Hematopoietic multipotent progenitor cell treated with erythropoietin and hydrocortisone succinate and interleukin-3 and kit ligand, for 4 days (in vitro differentiated cells): ENCODE measurements around the gene RIMS4.
A peak's percentile ranks its signal among the peaks of the same experiment; 100 is the strongest.

ENCODE experiments used
- DNase-seq: peaks from one replicate; pipeline ENCODE4 v3.0.0-alpha.2; 2015

Gene RIMS4

DNA sequence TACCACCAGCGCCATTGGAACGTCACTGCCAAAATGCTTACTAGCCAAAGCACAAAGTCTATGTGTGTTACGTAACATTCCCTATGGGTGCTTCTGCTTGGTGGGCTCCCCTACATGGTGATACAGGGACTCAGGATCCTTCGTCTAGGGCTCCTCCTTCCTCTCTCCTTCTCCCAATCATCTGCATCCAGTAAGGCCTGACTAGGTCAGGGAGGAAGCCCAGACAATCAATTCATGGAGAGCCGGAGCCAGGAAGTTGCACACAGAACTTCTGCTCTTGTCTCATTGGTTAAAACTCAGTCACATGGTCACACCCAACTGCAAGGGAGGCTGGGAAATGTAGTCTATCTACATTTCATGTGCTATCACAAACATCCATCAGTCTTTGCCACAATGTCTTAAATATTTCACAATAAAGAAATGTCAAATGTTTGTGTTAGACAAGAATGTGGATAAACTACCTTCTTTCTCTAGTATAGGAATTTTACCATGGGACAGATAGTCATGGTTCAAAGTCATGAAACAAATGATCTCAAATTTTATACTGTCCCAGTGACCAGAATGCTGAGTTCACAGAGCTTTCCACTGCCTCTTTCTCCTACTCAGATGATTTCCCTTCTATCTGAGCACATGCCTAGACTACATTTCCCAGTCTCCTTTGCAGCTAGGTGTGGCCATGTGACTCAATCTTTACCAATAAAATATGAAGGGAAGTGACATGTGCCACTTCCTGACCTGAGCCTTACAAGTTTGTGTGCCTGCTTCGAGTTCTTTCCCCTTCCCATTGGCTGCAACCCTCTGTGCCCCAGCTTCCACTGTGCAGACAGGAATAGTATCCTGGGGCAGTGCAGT lies 74.0 kb downstream of the RIMS4 start:
- peak; percentile 91 for DNase-seq

- no peak for DNase-seq
Measured at GRCh38 chr20:44735816-44736169, 74.6 kb downstream of the RIMS4 start.

DNA sequence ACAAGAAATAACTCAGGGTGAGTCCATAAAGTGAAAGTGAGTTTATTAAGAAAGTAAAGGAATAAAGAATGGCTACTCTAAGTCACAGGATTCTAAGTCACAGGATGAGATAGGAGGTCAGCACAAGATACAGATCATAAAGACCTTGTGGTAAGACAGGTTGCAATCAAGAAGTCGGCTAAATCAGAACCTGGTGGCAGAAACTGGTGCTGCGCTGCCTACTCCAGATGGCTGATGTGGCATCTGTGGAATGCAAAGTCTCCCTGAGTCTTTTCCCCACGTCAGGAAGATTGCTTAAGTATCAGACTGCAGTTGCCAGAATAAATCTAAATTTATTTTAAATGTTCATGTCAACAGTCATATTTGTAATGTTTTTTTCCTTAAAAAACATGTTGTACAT lies 75.4 kb downstream of the RIMS4 start:
- no peak for DNase-seq

GRCh38 chr20:44733341-44734069 lies 76.8 kb downstream of the RIMS4 start:
- DNase-seq: peak; percentile 84

GRCh38 chr20:44732327-44732726 lies 78.0 kb downstream of the RIMS4 start:
- no peak for DNase-seq

GRCh38 chr20:44731657-44732056 lies 78.7 kb downstream of the RIMS4 start:
- no peak for DNase-seq

- DNase-seq: no peak
Measured at GRCh38 chr20:44730441-44730840, 79.9 kb downstream of the RIMS4 start.

DNA sequence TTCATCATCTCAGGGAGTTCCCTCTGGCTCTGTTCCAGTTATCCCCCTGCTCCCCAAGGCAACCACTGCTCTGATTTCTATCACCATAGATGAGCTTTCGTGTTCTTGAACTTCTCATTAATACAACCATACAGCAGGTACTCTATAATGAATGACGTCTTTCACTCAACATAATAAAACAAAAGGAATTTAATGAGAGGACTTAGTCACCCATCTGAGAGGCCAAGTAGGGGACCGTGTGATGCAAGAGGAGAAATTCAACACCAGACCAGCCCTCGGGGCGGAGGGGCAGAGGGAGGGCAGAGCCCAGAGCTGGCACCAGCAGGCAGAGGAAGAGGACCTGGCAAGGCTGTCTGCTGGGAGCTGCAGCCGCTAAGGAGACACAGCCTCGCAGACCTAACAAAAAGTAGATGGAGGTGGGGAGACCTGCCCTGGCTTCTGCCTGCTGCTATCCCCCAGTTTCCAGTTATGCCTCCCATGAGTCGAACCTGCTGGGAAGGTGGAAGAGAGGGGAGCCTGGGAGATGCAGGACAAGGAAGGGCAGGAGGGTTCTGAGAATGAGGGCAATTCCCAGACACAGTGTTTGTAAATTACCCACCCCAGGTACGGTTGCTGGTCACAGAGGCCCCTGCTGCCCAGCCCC lies 81.4 kb downstream of the RIMS4 start:
- peak; percentile 59 for DNase-seq

GRCh38 chr20:44727651-44728050 lies 82.7 kb downstream of the RIMS4 start:
- DNase-seq: no peak

- no peak for DNase-seq
Measured at GRCh38 chr20:44727039-44727438, 83.3 kb downstream of the RIMS4 start.

GRCh38 chr20:44725837-44726236 lies 84.5 kb downstream of the RIMS4 start:
- DNase-seq: no peak

GRCh38 chr20:44724423-44725091 lies 85.8 kb downstream of the RIMS4 start:
- DNase-seq: no peak

DNA sequence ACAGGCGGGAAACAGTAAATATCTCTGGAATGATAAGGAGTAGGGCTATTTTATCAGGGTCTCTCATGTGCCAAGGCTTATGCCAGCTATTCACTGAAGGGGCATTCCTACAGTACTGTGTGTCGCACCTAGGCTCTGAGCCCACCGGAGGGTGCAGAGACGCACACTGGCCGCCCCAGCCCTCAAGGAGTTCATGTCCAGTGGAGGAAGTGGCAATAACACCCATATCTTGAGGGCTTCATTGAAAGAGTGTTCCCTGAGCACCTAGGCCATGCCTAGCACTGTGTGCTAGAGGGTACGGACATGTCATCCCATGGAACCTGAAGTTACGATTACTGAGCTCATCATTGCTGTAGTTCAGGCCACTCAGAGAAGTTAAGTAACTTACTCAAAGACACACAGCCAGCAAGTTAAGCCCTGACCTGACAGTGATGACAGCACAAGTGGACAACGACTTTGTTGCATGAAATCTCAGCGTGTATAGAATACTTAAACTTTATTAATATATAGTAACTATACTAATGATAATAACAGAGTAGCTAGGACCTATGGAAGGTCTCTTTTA lies 86.5 kb downstream of the RIMS4 start:
- DNase-seq: no peak

- peak; percentile 40 for DNase-seq
Measured at GRCh38 chr20:44723391-44723790, 87.0 kb downstream of the RIMS4 start.

- DNase-seq: no peak
Measured at GRCh38 chr20:44722990-44723389, 87.4 kb downstream of the RIMS4 start.

DNA sequence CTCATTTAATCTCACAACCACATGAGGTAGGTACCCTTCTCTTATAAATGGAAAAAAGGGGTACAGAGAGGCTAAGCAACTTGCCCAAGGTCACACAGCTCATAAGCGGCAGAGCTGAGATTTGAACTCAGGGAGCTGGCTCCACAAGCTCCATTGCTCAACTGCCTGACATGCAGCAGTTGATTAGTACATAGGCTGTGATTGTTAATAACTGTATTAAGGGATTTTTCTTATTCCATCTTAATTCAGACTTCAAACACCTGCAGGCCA lies 88.6 kb downstream of the RIMS4 start:
- no peak for DNase-seq

DNA sequence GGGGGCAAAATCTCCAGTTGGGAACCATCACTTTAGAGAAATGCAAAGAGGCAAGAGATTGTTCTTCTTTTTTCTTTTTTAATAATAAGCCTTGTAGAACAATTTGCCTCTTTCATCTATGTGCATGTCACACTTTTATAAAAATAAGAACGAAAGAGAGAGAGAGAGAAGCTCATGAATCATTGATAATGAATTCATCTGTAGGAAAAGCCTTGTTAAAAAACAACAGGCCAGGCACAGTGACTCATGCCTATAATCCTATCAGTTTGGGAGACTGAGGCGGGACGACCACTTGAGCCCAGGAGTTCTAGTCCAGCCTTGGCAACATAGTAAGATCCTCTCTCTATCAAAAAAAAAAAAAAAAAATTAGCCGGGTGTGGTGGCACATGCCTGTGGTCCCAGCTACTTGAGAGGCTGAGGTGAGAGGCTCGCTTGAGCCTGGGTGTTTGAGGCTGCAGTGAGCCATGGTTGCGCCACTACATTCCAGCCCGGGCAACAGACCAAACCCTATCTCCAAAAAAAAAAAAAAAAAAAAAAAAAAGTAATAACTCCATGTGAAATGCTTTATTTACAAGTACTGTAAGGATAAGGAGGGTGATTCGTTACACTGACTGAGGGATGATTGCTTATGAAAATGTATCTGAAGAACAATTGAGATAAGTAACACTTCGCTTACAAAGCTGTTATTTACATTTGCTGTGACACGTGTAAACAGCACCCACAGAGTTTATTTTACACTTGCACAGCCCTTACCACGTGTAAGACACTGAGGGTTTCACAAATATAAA lies 89.2 kb downstream of the RIMS4 start:
- no peak for DNase-seq

- DNase-seq: no peak
Measured at GRCh38 chr20:44720621-44720996, 89.7 kb downstream of the RIMS4 start.

GRCh38 chr20:44719841-44720240 lies 90.5 kb downstream of the RIMS4 start:
- no peak for DNase-seq

GRCh38 chr20:44717986-44718385 lies 92.4 kb downstream of the RIMS4 start:
- DNase-seq: peak; percentile 23

- no peak for DNase-seq
Measured at GRCh38 chr20:44716309-44717106, 93.8 kb downstream of the RIMS4 start.
